GM19463 (cell line): ENCODE measurements around the gene GRWD1.

Experiments used
- ATAC-seq: cut with Tn5 transposase; IDR thresholded peaks from one replicate; pipeline ENCODE4 v1.9.1; 2021; ENCODE audit warnings: mild to moderate bottlenecking, moderate library complexity; ENCODE audit not compliant: unreplicated experiment

GRWD1 gene

DNA sequence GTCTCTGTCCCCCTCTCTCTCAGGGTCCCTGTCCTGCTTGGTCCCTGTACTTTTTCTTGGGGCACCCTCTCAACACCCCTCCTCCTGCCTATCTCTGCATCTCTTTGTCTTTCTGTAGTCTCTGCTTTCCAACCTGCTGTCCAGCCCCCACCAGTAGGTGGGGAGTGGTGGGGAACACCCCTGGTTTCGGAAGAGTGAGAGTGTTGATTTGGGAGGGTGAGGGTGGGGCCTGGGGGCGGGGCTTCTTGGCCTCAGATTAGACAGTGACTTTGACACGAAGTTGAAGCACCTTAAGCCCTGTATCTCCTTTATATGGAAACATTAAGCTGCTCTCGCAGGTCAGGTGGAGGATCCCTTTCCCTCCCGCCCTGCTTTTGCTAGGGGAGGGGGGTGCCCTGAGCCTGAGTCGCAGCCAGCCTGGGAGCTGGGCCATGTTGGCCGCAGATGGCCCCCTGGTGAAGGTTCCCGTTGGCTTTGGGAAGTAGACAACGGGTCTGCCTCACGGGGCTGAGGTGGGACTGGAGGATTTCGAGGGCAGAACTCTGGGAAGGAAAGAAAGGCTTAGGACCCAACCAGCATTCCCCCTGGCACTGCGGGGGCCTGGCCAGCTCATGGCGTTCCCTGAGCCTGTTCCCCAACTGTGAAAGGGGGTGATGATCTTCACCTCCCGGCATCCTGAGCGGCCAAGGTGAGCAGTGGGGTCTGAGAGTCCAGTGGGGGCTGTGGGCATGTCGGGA, 9.6 kb downstream of the GRWD1 start, which contains the start of gene KCNJ14:
KCNJ14 (plus strand) TSS at position 404 of the 737 bp plus-strand sequence. CDS start 6,151 bp downstream, outside the sequence.
- no peak for ATAC-seq

DNA sequence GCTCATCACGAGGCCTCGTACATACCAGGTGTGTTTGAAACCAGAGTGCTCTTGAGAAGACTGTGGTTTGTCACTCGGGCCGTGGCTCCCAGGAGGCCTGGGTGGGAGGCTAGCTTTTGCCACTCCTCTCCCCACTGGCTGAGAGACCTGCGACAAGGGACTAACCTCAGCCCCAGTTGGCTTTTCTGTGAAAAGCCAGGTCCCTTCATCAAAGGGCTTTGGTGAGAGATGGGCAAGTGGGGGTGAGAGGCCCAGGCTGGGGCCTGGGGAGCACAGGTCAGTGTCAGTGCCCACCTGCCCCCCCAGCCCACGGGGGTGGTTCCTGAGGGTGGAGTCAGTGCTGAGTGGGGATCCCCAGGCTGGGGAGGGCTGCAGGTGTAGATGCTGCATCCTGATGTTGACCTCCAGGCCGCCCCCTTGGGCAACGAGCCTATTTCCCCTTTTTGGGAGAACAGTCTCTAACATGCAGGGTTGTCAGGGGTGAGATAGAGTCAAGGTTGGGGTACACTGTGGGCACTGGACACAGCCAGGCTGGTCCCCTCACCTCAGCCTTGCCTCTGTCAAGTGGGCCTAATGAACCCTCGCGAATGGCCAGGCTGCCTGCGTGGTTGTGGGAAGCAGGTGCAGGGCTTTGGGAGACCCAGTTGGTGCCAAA, 10.3 kb downstream of the GRWD1 start:
- ATAC-seq: no peak

DNA sequence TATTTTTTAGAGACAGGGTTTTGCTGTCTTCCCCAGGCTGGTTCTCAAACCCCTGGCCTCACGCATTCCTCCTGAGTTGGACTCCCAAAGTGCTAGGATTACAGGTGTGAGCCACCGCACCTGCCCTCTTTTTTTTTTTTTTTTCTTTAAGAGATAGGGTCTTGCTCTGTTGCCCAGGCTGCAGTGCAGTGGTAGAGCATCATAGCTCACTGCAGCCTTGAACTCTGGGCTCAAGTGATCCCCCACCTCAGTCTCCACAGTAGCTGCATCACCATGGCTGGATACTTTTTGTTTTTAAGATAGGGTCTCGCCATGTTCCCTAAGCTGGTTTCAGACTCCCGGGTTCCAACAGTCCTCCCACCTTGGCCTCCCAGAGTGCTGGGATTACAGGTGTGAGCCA, 11.1 kb downstream of the GRWD1 start:
- ATAC-seq: no peak

DNA sequence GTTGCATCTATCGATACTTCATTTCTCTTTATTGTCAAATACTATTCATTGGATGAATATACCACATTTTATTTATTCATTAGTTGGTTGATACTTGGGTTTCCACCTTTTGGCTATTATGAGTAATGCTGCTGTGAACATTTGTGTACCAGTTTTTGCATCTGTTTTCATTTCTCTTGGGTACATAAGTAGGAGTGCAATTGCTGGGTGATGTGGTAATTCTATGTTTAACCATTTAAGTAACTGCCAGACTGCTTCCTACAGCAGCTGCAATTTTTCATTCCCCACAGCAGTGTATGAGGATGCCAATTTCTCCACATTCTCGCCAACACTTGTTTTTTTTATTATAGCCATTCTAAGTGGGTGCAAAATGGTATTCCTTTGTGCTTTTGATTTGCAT, 12.2 kb downstream of the GRWD1 start:
- no peak for ATAC-seq

DNA sequence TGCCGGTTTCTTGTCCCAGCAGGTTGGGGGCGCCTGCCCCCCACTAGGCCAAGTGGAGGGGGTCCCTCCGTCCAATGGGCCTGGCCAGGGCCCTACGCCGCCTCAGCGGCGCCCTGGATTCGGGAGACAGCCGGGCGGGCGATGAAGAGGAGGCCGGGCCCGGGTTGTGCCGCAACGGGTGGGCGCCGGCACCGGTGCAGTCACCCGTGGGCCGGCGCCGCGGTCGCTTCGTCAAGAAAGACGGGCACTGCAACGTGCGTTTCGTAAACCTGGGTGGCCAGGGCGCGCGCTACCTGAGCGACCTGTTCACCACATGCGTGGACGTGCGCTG, 15.8 kb downstream of the GRWD1 start:
- no peak for ATAC-seq

DNA sequence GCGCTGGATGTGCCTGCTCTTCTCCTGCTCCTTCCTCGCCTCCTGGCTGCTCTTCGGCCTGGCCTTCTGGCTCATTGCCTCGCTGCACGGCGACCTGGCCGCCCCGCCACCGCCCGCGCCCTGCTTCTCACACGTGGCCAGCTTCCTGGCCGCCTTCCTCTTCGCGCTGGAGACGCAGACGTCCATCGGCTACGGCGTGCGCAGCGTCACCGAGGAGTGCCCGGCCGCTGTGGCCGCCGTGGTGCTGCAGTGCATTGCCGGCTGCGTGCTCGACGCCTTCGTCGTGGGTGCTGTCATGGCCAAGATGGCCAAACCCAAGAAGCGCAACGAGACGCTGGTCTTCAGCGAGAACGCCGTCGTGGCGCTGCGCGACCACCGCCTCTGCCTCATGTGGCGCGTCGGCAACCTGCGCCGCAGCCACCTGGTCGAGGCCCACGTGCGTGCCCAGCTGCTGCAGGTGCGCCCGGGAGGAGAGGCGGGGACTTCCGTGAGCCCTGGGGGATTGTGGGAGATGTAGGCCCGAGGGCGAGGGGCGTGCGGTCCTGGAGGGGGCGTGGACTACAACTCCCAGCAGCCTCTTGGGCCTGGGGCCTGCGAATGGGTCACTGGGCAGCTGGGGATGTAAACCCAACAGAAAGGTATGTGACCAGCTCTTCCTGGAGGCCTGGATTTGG, 16.3 kb downstream of the GRWD1 start:
- ATAC-seq: no peak

DNA sequence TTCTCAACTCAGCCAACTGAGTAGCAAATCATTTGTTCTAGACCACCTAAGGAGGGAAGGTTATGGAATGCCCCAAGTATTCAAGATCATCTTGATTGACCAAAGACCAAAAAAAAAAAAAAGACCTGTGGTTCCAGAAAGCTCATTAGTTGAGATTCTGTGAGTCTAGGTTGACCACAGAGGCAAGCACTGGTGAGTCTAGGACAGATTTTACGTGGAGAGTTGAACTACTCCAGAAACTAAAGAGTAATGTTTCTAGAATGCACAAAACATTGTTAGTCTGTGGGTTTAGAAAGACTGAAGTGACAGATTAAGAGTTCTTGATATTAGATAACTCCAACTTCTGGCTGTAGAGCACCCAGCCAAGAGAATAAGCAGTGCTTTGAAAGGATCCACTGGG, 19.4 kb downstream of the GRWD1 start:
- no peak for ATAC-seq

DNA sequence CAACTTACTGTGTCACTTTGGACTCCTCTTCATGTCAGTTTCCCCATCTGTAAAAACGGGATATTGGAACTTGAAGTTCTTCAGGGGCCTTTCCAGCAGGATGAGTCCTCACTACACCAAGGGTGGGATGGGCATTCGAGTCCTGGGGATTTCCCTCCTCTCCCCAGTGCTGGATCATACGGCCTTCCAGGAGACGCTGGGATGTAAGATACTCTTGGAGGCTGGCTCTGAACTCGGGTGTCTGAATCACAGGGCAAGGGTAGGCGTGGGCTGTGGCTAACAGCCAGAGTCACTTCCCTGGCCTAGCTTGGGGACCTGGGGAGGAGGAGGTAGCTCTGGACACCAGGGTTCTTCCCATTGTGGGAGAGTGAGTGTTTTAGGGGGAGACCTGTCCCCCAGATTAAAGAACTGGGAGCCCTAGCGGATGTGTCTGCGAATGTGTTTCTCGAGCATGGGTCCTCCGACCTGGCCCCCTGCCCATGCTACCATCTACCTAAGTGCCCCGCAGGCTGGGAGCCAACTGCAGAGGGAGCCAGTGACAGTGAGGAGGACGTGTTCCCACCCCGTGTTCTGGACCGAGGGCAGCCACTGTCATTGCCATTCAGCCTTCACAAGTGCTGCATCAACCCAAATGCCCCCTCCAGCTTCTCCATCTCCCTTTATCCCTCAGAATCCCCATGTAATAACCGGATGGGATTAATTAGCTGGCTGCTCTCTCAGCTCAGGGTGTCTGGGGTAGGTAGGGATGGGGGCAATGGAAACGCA, 21.0 kb downstream of the GRWD1 start:
- ATAC-seq: no peak

DNA sequence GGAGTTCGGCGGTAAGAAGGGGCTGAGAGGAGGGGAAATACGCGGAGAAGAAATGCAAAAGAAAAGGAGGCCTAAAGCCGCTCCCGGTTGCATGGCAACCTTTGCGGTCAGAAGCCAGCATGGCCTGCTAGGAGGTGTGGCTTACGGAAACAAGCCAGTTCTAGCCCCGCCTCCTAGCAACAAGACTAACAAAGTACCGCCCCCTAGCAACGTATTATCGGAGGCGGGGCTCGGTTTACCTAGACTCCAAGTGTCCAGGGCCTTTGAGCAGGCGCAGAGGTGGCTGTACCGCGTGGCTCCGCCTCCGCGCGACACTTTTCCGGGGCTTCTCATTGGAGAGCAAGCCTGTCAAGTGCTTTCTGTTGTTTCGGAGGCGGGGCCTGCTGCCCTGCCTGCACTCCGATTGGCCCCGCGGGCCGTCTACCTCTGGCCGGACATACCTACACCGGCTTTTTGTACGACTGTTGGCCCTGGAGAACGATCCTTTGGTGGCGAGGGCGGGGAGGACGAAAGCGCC, 23.0 kb downstream of the GRWD1 start:
- ATAC-seq: peak; percentile 89

DNA sequence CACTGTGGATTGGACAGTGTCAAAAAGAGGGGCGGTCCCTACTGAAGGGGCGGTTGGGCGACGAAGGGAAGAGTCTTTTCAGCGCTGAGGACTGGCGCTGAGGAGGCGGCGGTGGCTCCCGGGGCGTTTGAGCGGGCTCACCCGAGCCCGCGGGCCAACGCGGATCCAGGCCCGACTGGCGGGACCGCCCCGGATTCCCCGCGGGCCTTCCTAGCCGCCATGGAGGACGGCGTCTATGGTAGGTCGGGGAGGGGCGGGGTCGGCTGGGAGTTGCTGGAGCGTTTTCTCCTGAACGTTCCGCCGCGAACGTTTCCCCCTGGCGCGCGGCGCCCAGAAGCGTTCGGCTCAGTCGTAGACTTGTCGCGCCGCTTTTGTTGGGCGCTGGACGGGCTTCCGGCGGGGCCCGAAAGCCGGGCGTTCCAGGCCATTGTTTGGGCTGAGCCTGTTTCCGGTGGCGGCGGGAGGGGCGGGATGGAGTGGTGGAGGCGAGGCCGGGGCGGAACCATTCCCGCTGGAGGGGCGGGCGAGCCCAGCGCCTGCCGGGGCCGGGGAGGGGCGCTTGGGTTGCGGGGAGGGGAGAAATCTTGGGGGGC, 23.6 kb downstream of the GRWD1 start, which contains the start of gene CYTH2:
CYTH2 (plus strand) TSS at position 81 of the 593 bp plus-strand sequence; CDS start at position 220, 139 bp downstream.
- ATAC-seq: peak; percentile 26

DNA sequence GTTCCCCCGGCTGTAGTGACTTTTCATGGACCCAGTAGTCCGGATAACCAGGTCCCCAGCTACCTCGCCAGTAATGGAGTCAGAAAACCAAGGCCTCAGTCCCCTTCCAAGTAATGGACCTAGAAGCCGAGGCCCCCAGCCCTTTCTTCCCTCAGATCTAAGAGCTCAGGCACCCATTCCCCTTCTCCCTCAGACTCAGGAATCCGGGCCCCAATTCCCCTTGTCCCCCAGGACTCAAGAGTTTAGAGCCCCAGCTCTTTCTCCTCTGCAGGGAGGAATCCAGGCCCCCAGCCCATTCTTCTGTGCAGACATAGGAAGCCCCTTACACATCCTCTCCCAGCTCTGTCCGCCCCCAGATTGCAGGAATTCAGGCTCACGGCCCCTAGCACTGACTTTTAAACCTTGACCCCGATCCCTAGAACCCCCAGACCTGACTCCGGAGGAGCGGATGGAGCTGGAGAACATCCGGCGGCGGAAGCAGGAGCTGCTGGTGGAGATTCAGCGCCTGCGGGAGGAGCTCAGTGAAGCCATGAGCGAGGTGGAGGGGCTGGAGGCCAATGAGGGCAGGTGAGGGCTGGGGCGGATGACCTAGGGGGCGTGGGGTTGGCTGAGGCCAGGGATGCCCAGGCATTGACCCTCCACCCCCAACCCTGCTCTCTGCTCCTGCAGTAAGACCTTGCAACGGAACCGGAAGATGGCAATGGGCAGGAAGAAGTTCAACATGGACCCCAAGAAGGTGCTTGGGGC, 24.3 kb downstream of the GRWD1 start:
- ATAC-seq: no peak

DNA sequence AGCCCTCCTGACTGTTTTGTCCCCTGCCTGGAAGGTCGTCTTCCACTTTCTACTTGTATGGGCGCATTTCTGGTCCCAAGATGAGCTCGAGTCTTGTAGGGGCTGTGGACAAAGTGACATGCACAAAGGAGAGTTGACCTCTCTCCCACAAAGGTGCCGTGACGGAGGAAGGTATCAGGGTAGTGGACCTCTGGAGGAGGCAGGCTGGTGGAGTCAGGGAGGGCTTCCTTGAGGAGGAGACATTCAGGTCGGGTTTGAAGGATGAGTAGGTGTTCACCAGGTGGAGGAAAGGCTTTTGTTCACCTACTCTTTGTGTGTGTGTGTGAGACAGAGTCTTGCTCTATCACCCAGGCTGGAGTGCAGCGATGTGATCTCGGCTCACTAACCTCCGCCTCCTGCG, 25.1 kb downstream of the GRWD1 start:
- no peak for ATAC-seq

DNA sequence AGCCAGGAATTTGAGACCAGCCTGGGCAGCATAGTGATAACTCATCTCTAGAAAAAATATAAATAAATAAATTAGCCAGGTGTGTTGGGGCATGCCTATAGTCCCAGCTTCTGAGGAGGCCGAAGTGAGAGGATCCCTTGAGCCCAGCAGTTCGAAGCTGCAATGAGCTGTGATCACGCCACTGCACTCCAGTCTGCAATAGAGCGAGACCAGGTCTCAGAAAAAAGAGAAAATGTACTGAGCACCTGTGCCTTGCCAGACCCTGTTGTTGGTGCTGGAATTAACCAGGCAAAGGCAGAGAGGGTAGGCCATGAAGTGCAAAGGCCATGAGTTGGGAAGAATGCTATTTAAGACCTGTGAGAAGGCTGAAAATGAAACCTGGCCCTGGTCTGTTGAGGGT, 26.1 kb downstream of the GRWD1 start:
- ATAC-seq: no peak

DNA sequence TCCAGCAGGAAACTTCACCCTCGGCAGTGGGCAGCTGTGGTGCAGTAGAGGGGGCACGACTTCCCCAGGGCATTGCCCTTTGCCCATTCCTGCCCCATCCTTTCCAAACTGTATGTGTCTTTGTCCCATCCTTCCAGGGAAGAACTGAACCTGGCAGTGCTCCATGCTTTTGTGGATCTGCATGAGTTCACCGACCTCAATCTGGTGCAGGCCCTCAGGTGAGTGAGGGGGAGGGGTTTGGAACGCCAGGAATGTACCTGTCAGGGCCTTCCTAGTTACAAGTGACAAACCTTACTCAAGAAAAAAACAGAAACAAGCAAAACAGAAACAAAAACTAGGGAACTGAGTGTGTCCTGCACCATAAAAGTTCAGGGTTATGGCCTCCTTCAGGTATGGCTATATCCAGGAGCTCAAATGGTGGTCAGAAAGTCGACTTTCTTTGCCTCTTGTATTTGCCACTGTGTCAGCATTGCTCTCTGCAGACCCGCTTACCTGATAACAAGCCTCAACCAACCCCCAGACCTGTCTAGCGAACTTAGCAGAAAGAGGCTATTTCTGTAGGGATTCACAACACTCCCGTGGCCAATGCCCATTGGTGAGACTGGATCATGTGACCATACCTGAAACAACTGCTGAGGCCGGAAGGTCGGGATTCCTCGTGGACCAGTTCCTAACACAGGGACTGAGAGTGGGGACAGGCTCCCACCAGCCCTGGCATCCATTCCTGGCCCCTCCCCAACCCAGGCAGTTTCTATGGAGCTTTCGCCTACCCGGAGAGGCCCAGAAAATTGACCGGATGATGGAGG, 27.6 kb downstream of the GRWD1 start:
- ATAC-seq: no peak

DNA sequence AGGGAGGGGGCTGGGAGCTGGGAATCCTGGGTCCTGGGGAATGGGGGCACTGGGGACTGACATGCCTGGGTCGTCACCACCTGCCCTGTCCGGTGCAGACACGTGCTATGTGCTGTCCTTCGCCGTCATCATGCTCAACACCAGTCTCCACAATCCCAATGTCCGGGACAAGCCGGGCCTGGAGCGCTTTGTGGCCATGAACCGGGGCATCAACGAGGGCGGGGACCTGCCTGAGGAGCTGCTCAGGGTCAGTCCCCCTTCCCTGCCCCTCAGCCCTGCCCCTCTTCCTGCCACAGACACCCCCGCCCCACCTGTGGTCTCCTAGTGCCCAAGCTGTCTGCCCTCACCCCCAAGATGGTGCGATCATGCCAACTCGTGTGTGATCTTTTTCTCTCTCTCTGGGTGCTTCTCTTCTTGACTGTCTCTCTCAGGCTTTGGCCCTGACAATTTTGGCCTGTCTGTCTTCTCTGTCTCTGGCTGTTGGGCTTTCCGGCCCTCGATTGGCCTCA, 28.4 kb downstream of the GRWD1 start:
- no peak for ATAC-seq

DNA sequence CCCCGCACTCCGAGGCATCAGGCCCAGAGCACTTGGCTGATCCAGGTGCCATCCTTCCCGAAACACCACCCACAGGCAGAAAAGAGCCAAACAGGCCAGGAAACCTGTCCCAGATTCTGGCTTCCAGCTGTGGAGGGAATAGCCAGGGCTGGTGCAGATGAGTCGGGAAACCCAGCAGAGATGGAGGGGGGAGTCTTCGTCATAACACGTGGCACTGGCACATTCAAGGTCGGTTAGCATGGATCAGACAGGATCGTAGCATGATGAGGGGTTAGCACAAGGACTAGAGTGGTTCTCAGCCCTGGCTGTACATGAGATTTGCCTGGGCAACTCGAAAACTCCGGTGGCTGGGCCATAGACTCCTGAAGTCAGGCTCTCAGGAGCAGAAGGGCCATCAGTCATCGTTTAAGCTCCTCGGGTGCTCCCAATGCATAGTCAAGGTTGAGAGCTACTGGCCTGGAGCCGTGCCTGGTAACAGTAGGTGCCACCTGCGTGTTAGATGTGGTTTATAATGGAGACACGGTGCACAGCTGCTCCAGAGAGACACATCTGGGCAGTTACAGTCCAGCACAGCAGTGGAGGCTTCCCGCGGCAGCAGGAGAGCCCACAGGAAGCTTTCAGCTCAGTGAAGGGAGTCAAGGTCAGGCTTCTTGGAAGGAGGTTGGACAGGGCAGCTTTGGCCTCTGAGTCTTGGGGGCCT, 29.7 kb downstream of the GRWD1 start:
- no peak for ATAC-seq

DNA sequence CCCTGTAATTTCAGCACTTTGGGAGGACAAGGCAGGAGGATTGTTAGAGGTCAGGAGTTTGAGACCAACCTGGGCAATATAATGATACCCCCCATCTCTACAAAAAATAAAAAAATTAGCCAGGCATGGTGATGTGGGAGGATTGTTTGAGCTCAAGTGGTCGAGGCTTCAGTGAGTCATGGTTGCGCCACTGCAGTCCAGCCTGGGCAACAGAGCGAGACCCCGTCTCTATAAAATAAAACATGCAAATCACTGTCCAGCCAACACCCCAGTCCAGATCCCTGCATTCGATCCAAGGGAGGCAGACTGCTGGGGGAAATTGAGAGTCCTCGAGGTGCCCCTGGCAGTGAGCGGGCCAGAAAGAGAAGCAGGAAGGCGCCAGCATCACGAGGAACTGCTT, 30.4 kb downstream of the GRWD1 start:
- ATAC-seq: no peak

DNA sequence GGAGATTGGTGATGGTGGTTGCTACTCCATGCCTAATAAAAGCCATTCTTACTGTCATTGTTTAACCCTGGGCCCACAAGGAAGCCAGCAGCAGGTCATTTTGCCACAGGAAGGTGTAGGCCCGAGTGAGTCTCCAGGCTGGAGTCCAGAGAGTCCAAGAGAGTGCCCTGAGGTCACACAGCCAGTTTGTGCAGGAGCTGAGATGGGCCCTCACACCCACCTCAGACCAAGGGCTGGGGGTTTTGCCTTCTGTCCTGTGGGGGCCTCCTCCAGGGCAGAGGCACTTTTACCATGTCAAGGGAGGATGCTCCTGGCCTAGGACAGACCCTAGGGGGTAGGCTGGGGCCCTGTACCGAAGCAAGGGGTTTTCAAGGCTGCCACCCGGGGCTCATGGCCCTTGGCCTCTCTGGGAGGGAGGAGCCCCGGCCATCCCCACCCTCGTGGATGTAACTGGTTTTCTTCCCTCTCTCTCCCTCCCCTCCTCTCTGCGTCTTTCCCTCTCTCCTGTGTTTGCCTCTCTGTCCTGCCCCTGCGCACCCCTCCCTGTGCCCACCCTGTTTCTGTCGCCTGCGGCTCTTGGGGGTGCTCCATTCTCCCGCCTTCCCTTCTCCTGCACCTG, 31.4 kb downstream of the GRWD1 start:
- no peak for ATAC-seq
